HG02759 (cell line): Measurements from ENCODE around the gene ATAD1.
"Not testable (repeated sequence)": the region's sequence is repeated elsewhere in the genome, so short reads cannot be mapped to it uniquely, and the experiment has no call there.

Experiments used
- ATAC-seq: cut with Tn5 transposase; IDR thresholded peaks from one replicate; pipeline ENCODE4 v1.9.1; 2021; ENCODE audit warnings: mild to moderate bottlenecking, moderate library complexity; ENCODE audit not compliant: unreplicated experiment

The ATAD1 gene

GRCh38 chr10:87804939-87805569, 13.0 kb downstream of the ATAD1 start:
- ATAC-seq: no peak

- no peak for ATAC-seq
These were observed 14.2 kb downstream of the ATAD1 start for GRCh38 chr10:87803831-87804230.

GRCh38 chr10:87803328-87803727, 14.7 kb downstream of the ATAD1 start:
- no peak for ATAC-seq

- not testable (repeated sequence) for ATAC-seq
These were observed 16.1 kb downstream of the ATAD1 start for GRCh38 chr10:87801813-87802435.

GRCh38 chr10:87799860-87800259, 18.2 kb downstream of the ATAD1 start:
- no peak for ATAC-seq

GRCh38 chr10:87798082-87798481, 19.9 kb downstream of the ATAD1 start:
- ATAC-seq: no peak

- peak; percentile 75 for ATAC-seq
These were observed 23.7 kb downstream of the ATAD1 start for GRCh38 chr10:87794285-87794684.

- ATAC-seq: no peak
These were observed 27.8 kb downstream of the ATAD1 start for GRCh38 chr10:87790185-87790584.

GRCh38 chr10:87786421-87786820, 31.6 kb downstream of the ATAD1 start:
- ATAC-seq: no peak

- ATAC-seq: no peak
These were observed 35.3 kb downstream of the ATAD1 start for GRCh38 chr10:87782721-87783120.

GRCh38 chr10:87781545-87781944, 36.5 kb downstream of the ATAD1 start:
- ATAC-seq: no peak

- ATAC-seq: no peak
These were observed 41.7 kb downstream of the ATAD1 start for GRCh38 chr10:87776328-87776727.

- no peak for ATAC-seq
These were observed 42.3 kb downstream of the ATAD1 start for GRCh38 chr10:87775766-87776165.

- no peak for ATAC-seq
These were observed 46.0 kb downstream of the ATAD1 start for GRCh38 chr10:87771871-87772500.

GRCh38 chr10:87767253-87767652, 50.8 kb downstream of the ATAD1 start:
- no peak for ATAC-seq

GRCh38 chr10:87765666-87766376, 52.2 kb downstream of the ATAD1 start:
- no peak for ATAC-seq

GRCh38 chr10:87764072-87764934, 53.7 kb downstream of the ATAD1 start:
- no peak for ATAC-seq

GRCh38 chr10:87763086-87763861, 54.8 kb downstream of the ATAD1 start:
- no peak for ATAC-seq

- ATAC-seq: peak; percentile 81
These were observed 56.1 kb downstream of the ATAD1 start for GRCh38 chr10:87761892-87762291.

- no peak for ATAC-seq
These were observed 56.9 kb downstream of the ATAD1 start for GRCh38 chr10:87761153-87761552.
